CD14-positive monocyte (primary cell): Measurements from ENCODE around the gene GAL3ST2. TPM values are rescaled to one million over a fixed set of nuclear protein-coding genes. Genes with fewer than 3 reads are reported as not detected.
A peak's percentile ranks its signal among the peaks of the same experiment; 100 is the strongest.
"Not testable (repeated sequence)": the region's sequence is repeated elsewhere in the genome, so short reads cannot be mapped to it uniquely, and the experiment has no call there.

ENCODE experiments used
- DNase-seq, 3 donors: peaks; one replicate each; pipeline ENCODE4 v3.0.0-alpha.2; 2011 to 2022
- H2AFZ ChIP-seq: 2 replicates; pipeline ENCODE4 v1.6.0; 2012; ENCODE audit warnings: mild to moderate bottlenecking, low read depth, low read length, inconsistent platforms; ENCODE audit not compliant: insufficient read depth, poor library complexity, severe bottlenecking
- H3K27ac ChIP-seq, 2 donors: 1 replicate in 1 of 2; 2 replicates in 1 of 2; pipeline ENCODE4 v1.5.1; 2012 to 2013; ENCODE audit warnings: low read length in 2 of 2, control low read depth in 1 of 2, inconsistent platforms in 1 of 2, low read depth in 1 of 2, mild to moderate bottlenecking in 1 of 2
- H3K27me3 ChIP-seq, 2 donors: one replicate each; pipeline versions ENCODE4 v1.6.0 to v1.6.1; 2011 to 2013; ENCODE audit warnings: low read length in 2 of 2; ENCODE audit not compliant: control insufficient read depth in 2 of 2, insufficient read depth in 2 of 2
- H3K36me3 ChIP-seq, 2 donors: replicated peaks in 1 of 2; 1 replicate in 1 of 2; 2 replicates in 1 of 2; pipeline versions ENCODE4 v1.5.1 to v1.6.1; 2012 to 2013; ENCODE audit warnings: low read length in 2 of 2, control low read depth in 1 of 2, inconsistent platforms in 1 of 2, mild to moderate bottlenecking in 1 of 2; ENCODE audit not compliant: insufficient read depth in 2 of 2, control insufficient read depth in 1 of 2
- H3K4me1 ChIP-seq, 2 donors: 1 replicate in 1 of 2; 2 replicates in 1 of 2; pipeline versions ENCODE4 v1.5.1 to v1.6.1; 2012 to 2013; ENCODE audit warnings: low read length in 2 of 2, control low read depth in 1 of 2, inconsistent platforms in 1 of 2, mild to moderate bottlenecking in 1 of 2, moderate library complexity in 1 of 2; ENCODE audit not compliant: insufficient read depth in 2 of 2, control insufficient read depth in 1 of 2
- H3K4me2 ChIP-seq: replicated peaks from 2 replicates; pipeline ENCODE3; 2012; ENCODE audit warnings: low read length, moderate library complexity, mild to moderate bottlenecking; ENCODE audit not compliant: poor library complexity, severe bottlenecking; ENCODE audit errors: extremely low read depth
- H3K4me3 ChIP-seq, 3 experiments: fragments of 200-600 bp in 1 of 3; sonication (generic) in 1 of 3; replicated peaks in 1 of 3; 1 replicate in 2 of 3; 2 replicates in 1 of 3; pipeline ENCODE4 v1.5.1; 2011 to 2013; ENCODE audit warnings: low read length in 3 of 3, mild to moderate bottlenecking in 3 of 3, control low read depth in 2 of 3, low read depth in 2 of 3, inconsistent platforms in 1 of 3, moderate library complexity in 1 of 3
- H3K79me2 ChIP-seq: 2 replicates; pipeline ENCODE4 v1.6.0; 2012; ENCODE audit warnings: mild to moderate bottlenecking, control low read depth, inconsistent platforms, low read length, moderate library complexity; ENCODE audit not compliant: insufficient read depth
- H3K9ac ChIP-seq: 2 replicates; pipeline ENCODE4 v1.6.0; 2017; ENCODE audit warnings: low read length, mild to moderate bottlenecking; ENCODE audit not compliant: insufficient read depth, poor library complexity, severe bottlenecking
- H3K9me3 ChIP-seq, 2 donors: replicated peaks in 1 of 2; 1 replicate in 1 of 2; 2 replicates in 1 of 2; pipeline versions ENCODE4 v1.5.1 to v1.6.1; 2012 to 2013; ENCODE audit warnings: low read length in 2 of 2, control low read depth in 1 of 2; ENCODE audit not compliant: control insufficient read depth in 1 of 2, insufficient read depth in 1 of 2
- H4K20me1 ChIP-seq: 2 replicates; pipeline ENCODE4 v1.6.0; 2012; ENCODE audit warnings: mild to moderate bottlenecking, low read length, control low read depth, moderate library complexity; ENCODE audit not compliant: insufficient read depth
- H3K27ac Mint-ChIP-seq, 7 donors: one replicate each; pipeline ENCODE4 v1.8.0; 2020; ENCODE audit warnings: mild to moderate bottlenecking in 7 of 7, mixed read lengths in 7 of 7, moderate library complexity in 6 of 7, inconsistent platforms in 2 of 7
- H3K27me3 Mint-ChIP-seq, 3 donors: one replicate each; pipeline ENCODE4 v1.8.0; 2021 to 2022; ENCODE audit warnings: low read depth in 3 of 3, mild to moderate bottlenecking in 3 of 3, mixed read lengths in 3 of 3, moderate library complexity in 3 of 3, inconsistent platforms in 1 of 3
- H3K36me3 Mint-ChIP-seq, 2 donors: one replicate each; pipeline ENCODE4 v1.8.0; 2020; ENCODE audit warnings: mixed read lengths in 2 of 2, inconsistent platforms in 1 of 2, mild to moderate bottlenecking in 1 of 2
- H3K4me1 Mint-ChIP-seq: one replicate; pipeline ENCODE4 v1.8.0; 2020; ENCODE audit warnings: mild to moderate bottlenecking, mixed read lengths
- H3K4me3 Mint-ChIP-seq, 2 donors: one replicate each; pipeline ENCODE4 v1.8.0; 2020; ENCODE audit warnings: mild to moderate bottlenecking in 2 of 2, mixed read lengths in 2 of 2, moderate library complexity in 1 of 2
- H3K9me3 Mint-ChIP-seq, 7 donors: one replicate each; pipeline ENCODE4 v1.8.0; 2020 to 2022; ENCODE audit warnings: mixed read lengths in 7 of 7, mild to moderate bottlenecking in 6 of 7, moderate library complexity in 6 of 7, inconsistent platforms in 2 of 7
- CTCF ChIP-seq: fragments of 200-600 bp; IDR thresholded peaks from one replicate; pipeline ENCODE4 v1.8.0; 2022; ENCODE audit warnings: antibody characterized with exemption, mild to moderate bottlenecking
- whole genome bisulfite sequencing: methylation state at CpG from one replicate; pipeline ENCODE4 v1.1.5; 2013; ENCODE audit warnings: missing lambda C conversion rate; ENCODE audit not compliant: insufficient coverage; 5-methylcytosine and 5-hydroxymethylcytosine counted together
- intact Hi-C, 2 donors: fragments of 100-400 bp; cut with micrococcal nuclease; formaldehyde crosslinking; loops; one replicate each; pipeline versions ENCODE4 v1.15.0 to v1.15.1; 2023
- polyA plus RNA-seq, 3 donors: library from polyadenylated mRNA; depleted of rRNA in 1 of 3; unstranded in 2 of 3; stranded (reverse) in 1 of 3; fragments of 300-500 nt in 2 of 3; fragments of >200 nt in 1 of 3; fragmentation: Illumina TruSeq in 2 of 3; gene quantifications; 1 replicate in 2 of 3; 2 replicates in 1 of 3; pipeline ENCODE4 v1.2.3, GENCODE V29; 2012 to 2021

The GAL3ST2 gene
- polyA plus RNA-seq, 3 donors = not detected

GRCh38 chr2:241817126-241817820 lies 40.7 kb downstream of the GAL3ST2 start:
- no peaks in the 10 kb centered on the region for H3K79me2 ChIP-seq
- no peaks in the 10 kb centered on the region for H3K9me3 ChIP-seq
- peaks cover 13 to 18% of the 10 kb centered on the region in 2 donors for H3K4me1 ChIP-seq
- no peak overlapping the region for H3K27ac ChIP-seq
- Mint-ChIP-seq H3K4me3 (peak overlapping the region; percentile 61 to 75), H3K9me3 (peaks cover 0 to 2% (median 0%) of the 10 kb centered on the region in 7 donors), H3K27ac (peak overlapping the region in 4 of 7 donors; percentile 26 to 72 (median 60)), H3K4me1 (peaks cover 19% of the 10 kb centered on the region), H3K27me3 (peaks cover 4 to 17% (median 10%) of the 10 kb centered on the region in 3 donors), H3K36me3 (no peaks in the 10 kb centered on the region)
- peak overlapping the region in 1 of 3 experiments; percentile 59 for H3K4me3 ChIP-seq
- H3K9ac ChIP-seq = peak overlapping the region; percentile 13
- peak in 2 of 3 donors; percentile 19 to 21 for DNase-seq
- H2AFZ ChIP-seq = peak overlapping the region; percentile 72
- H3K4me2 ChIP-seq = peak overlapping the region; percentile 68
- no peaks in the 10 kb centered on the region for H4K20me1 ChIP-seq
- TF ChIP-seq CTCF = no peak
- intact Hi-C loops = no loop called here
- no peaks in the 10 kb centered on the region for H3K36me3 ChIP-seq
- H3K27me3 ChIP-seq = no peaks in the 10 kb centered on the region
- 14% methylated on average over 6 of the region's 16 CpGs for WGBS

GRCh38 chr2:241817821-241818215 lies 41.2 kb downstream of the GAL3ST2 start:
- Histone ChIP-seq H3K4me2 (peak overlapping the region; percentile 68), H3K4me1 (peaks cover 13 to 18% of the 10 kb centered on the region in 2 donors), H3K4me3 (peak overlapping the region in 1 of 3 experiments; percentile 59), H2AFZ (peak overlapping the region; percentile 72)
- H3K27ac ChIP-seq, H4K20me1 ChIP-seq, H3K36me3 Mint-ChIP-seq, DNase-seq, H3K9me3 Mint-ChIP-seq, H3K36me3 ChIP-seq, H3K79me2 ChIP-seq, H3K9me3 ChIP-seq, H3K27me3 ChIP-seq, intact Hi-C loops, H3K9ac ChIP-seq: not testable (repeated sequence)
- peak overlapping the region in 1 of 2 donors; percentile 75 for H3K4me3 Mint-ChIP-seq
- peak overlapping the region in 3 of 7 donors; percentile 36 to 72 (median 53) for H3K27ac Mint-ChIP-seq
- H3K27me3 Mint-ChIP-seq = peaks cover 6 to 17% (median 12%) of the 10 kb centered on the region in 3 donors
- WGBS = 69% methylated on average over 7 of the region's 10 CpGs
- H3K4me1 Mint-ChIP-seq = peaks cover 19% of the 10 kb centered on the region
